Stimulated activated CD4-positive, alpha-beta T cell treated with anti-CD3 and anti-CD28 coated beads, Interleukin-4, amount 100 ng/mL, for 1 hour (primary cell): ENCODE results near the gene METTL9.
"Not testable (repeated sequence)": the region's sequence is repeated elsewhere in the genome, so short reads cannot be mapped to it uniquely, and the experiment has no call there.

Experiments used
- DNase-seq: peaks from one replicate; pipeline ENCODE4 v3.0.0-alpha.2; 2020

Gene METTL9

GRCh38 chr16:21611556-21612384 is 12.4 kb downstream of the METTL9 start:
- no peak for DNase-seq

- DNase-seq: no peak
These were observed 14.0 kb downstream of the METTL9 start for GRCh38 chr16:21613361-21613760.

GRCh38 chr16:21613781-21614180 is 14.4 kb downstream of the METTL9 start:
- DNase-seq: no peak

GRCh38 chr16:21614896-21615295 is 15.5 kb downstream of the METTL9 start:
- no peak for DNase-seq

GRCh38 chr16:21617607-21618006 is 18.2 kb downstream of the METTL9 start:
- DNase-seq: no peak

GRCh38 chr16:21618281-21618680 is 18.9 kb downstream of the METTL9 start:
- no peak for DNase-seq

- no peak for DNase-seq
These were observed 20.5 kb downstream of the METTL9 start for GRCh38 chr16:21619765-21620425.

- no peak for DNase-seq
These were observed 21.2 kb downstream of the METTL9 start for GRCh38 chr16:21620592-21620991.

- DNase-seq: no peak
These were observed 23.2 kb downstream of the METTL9 start for GRCh38 chr16:21622545-21622944.

GRCh38 chr16:21625026-21625425 is 25.6 kb downstream of the METTL9 start:
- no peak for DNase-seq

GRCh38 chr16:21626659-21627277 is 27.4 kb downstream of the METTL9 start:
- no peak for DNase-seq

GRCh38 chr16:21628121-21628726 is 28.8 kb downstream of the METTL9 start:
- no peak for DNase-seq

GRCh38 chr16:21628772-21629171 is 29.4 kb downstream of the METTL9 start:
- no peak for DNase-seq

- DNase-seq: not testable (repeated sequence)
These were observed 30.5 kb downstream of the METTL9 start for GRCh38 chr16:21629616-21630539.

- not testable (repeated sequence) for DNase-seq
These were observed 31.5 kb downstream of the METTL9 start for GRCh38 chr16:21630866-21631265.

- DNase-seq: not testable (repeated sequence)
These were observed 32.0 kb downstream of the METTL9 start for GRCh38 chr16:21631376-21631775.

- not testable (repeated sequence) for DNase-seq
These were observed 32.7 kb downstream of the METTL9 start for GRCh38 chr16:21631951-21632575.

- no peak for DNase-seq
These were observed 34.8 kb downstream of the METTL9 start for GRCh38 chr16:21634216-21634615.

GRCh38 chr16:21635694-21636093 is 36.3 kb downstream of the METTL9 start:
- not testable (repeated sequence) for DNase-seq

GRCh38 chr16:21637032-21637968 is 37.9 kb downstream of the METTL9 start:
- no peak for DNase-seq

- no peak for DNase-seq
These were observed 39.2 kb downstream of the METTL9 start for GRCh38 chr16:21638573-21638975.
